Coronary artery (tissue), 2 donors: ENCODE data around the gene TDRKH.

Experiments used
- DNase-seq: peaks from one replicate; pipeline ENCODE4 v3.0.0-alpha.2; 2017; ENCODE audit warnings: low spot score
- H3K27ac ChIP-seq, 2 donors: fragments of 200-600 bp; sonication (generic); one replicate each; pipeline ENCODE4 v1.5.1; 2016 to 2019
- H3K4me3 ChIP-seq: fragments of 200-600 bp; sonication (generic); 2 replicates; pipeline ENCODE4 v1.5.1; 2016; ENCODE audit warnings: mild to moderate bottlenecking, moderate library complexity
- CTCF ChIP-seq: fragments of 200-600 bp; sonication (generic); IDR thresholded peaks from one replicate; pipeline ENCODE4 v1.5.1; 2019; ENCODE audit warnings: antibody characterized with exemption

Gene TDRKH

GRCh38 chr1:151815716-151816327, 25.5 kb upstream of the TDRKH start:
- Histone ChIP-seq H3K4me3 (no peak overlapping the region), H3K27ac (no peak overlapping the region)
- no peak for DNase-seq
- no peak for TF ChIP-seq CTCF

- H3K27ac ChIP-seq: no peak overlapping the region
- no peak for DNase-seq
- TF ChIP-seq CTCF: no peak
- H3K4me3 ChIP-seq: no peak overlapping the region
These were observed 24.8 kb upstream of the TDRKH start for GRCh38 chr1:151814971-151815545.

DNA sequence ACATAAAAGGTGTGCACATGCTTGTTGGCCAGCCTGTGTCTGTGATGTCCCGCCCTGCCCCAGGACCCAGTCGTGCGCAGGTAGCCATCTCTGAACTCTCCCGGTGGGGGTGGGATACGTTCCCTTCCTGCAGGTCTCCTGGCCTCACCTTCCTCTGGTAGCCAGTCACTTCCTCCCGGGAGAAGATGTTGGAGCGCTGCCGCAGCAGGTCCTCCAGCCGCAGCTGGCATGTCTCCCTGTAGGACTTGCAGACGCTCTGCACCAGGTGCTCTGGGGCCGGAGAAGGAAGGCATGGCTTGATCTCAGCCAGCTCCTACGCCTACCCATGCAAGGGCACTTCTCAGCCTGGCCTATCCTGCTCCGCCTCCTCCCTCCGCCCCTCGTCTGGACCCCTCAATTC, 24.1 kb upstream of the TDRKH start:
- no peak for DNase-seq
- Histone ChIP-seq H3K4me3 (no peak overlapping the region), H3K27ac (no peak overlapping the region)
- TF ChIP-seq CTCF: no peak

- no peak for DNase-seq
- H3K4me3 ChIP-seq: no peak overlapping the region
- no peak for TF ChIP-seq CTCF
- H3K27ac ChIP-seq: no peak overlapping the region
These were observed 23.1 kb upstream of the TDRKH start for GRCh38 chr1:151813271-151813977.

DNA sequence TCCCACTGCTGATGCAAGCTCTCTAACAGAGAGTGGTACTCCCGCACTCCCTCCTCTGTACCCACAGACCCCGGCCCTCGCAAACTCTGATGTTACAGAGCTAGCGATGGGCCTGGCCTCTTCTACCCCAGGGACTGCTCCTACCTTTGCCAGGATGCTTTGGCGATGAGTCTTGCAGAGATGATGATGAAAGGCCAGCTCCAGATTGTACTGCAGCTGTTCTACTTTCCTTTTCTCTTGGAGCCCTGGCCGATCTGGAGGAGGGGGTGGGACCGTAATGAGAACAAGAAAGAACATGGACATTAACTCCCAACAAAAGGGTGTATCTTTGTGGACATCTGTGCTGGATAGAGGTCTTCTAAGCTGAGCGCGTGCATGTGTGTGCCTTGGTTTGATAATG, 20.9 kb upstream of the TDRKH start:
- no peak for DNase-seq
- no peak overlapping the region for H3K27ac ChIP-seq
- no peak for TF ChIP-seq CTCF
- H3K4me3 ChIP-seq: no peak overlapping the region

DNA sequence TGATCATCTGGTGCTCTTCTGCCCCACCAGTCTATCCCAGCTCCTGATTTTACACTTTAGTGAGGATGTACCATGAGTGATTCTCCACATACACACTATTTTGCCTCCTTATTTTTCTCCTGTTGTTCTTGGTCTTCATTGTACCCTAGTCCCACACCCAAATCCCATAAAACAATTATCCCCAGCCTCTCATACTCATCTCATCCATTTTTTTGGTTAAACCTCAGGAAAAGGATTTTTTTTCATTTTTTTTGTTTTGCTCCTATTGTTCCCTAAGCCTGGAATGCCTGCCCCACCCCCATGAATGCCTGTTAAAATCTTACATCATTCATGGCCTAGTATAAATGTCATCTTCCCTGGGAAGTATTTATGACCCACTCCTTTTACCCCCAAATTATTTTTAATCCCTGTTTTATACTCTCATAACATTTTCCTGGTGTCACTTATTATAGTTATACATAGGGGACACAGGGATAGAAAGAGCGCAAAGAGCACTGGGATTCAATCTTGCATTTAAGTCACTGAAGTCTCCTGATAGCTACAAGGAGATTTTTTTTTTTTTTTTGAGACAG, 19.8 kb upstream of the TDRKH start:
- Histone ChIP-seq H3K4me3 (no peak overlapping the region), H3K27ac (no peak overlapping the region)
- no peak for TF ChIP-seq CTCF
- no peak for DNase-seq
